ENCODE measurements around the gene PYGO1. TPM values are rescaled to one million over a fixed set of nuclear protein-coding genes. Genes with fewer than 3 reads are reported as not detected.
"Not testable (repeated sequence)": the region's sequence is repeated elsewhere in the genome, so short reads cannot be mapped to it uniquely, and the experiment has no call there.

The PYGO1 gene
- total RNA-seq, 1 experiment from 2014 or later: 0.55 TPM

DNA sequence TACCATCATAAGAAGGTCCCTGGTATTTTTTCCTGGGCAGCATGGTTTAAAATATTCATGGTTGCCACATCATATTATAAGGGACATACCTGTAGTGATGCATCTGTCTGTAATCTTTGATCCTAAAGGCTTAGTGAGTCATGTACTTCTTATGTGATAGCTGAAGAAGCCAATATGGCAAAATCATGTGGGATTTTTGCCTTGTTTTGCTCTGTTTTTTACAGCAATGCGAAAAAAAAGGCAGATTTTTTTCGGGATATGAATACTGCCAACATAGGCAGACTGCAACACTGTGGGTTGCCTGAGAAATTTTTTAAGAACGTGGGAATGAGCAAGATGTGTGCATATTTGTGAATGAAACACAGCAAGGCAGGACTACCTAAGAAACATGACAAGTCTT is 11.3 kb upstream of the PYGO1 start (continued):
- TF ChIP-seq, protein P1, sequence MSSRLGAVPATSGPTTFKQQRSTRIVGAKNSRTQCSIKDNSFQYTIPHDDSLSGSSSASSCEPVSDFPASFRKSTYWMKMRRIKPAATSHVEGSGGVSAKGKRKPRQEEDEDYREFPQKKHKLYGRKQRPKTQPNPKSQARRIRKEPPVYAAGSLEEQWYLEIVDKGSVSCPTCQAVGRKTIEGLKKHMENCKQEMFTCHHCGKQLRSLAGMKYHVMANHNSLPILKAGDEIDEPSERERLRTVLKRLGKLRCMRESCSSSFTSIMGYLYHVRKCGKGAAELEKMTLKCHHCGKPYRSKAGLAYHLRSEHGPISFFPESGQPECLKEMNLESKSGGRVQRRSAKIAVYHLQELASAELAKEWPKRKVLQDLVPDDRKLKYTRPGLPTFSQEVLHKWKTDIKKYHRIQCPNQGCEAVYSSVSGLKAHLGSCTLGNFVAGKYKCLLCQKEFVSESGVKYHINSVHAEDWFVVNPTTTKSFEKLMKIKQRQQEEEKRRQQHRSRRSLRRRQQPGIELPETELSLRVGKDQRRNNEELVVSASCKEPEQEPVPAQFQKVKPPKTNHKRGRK (CRISPR knock-in tag; IDR thresholded peaks at IDR 0.05; ENCODE audit: borderline replicate concordance): no peak
- no peak for TF ChIP-seq NFATC4 (CRISPR knock-in tag; IDR thresholded peaks at IDR 0.05)
- no peak for TF ChIP-seq RORB (CRISPR knock-in tag; IDR thresholded peaks at IDR 0.05)

DNA sequence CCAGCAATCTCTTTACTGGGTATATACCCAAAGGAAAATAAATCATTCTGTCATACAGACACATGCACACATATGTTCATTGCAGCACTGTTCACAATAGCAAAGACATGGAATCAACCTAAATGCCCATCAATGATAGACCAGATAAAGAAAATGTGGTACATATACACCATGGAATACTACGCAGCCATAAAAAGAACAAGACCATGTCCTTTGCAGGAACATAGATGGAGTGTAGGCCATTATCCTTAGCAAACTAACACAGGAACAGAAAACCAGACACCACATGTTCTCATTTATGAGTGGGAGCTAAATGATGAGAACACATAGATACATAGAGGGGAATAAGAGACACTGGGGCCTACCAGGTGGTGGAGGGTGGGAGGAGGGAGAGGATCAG is 4.9 kb upstream of the PYGO1 start:
- DNase-seq (ENCODE audit: low spot score); POLR2A ChIA-PET: not testable (repeated sequence)

DNA sequence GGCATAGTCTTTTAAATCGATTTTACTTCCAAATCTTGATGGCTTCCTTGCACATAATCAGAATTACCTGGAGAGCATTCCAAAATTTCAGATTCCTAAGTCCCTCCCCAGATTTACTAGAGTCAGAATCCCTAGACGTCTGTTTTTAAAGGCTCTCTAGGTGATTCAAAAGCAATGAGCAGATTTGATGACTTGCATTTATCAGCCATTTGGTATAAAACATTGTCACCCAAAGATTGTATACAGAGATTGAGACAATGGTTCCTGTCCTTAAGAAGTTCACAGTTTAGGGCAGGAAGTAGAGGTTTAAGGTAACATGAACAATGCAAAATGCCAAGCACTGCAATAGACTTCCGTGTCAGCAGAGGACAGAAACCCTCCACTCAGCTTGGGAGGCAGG is 2.6 kb upstream of the PYGO1 start:
- Mint-ChIP-seq H3K36me3 (peaks cover 6% of the 10 kb centered on the region; the same call in 1 of the 2 replicates), H3K9me3 (peaks cover 6% of the 10 kb centered on the region), H3K27ac (no peak overlapping the region), H3K27me3 (ENCODE audit: low read depth) (peaks cover 39% of the 10 kb centered on the region), H3K4me3 (no peak overlapping the region), H3K4me1 (peaks cover 4% of the 10 kb centered on the region)
- CTCF ChIA-PET: interaction anchor here (0.7 kb wide), 1 partner anchor 69 kb away, joined by 4 read pairs; no protein-coding TSS in a partner anchor
- TF ChIP-seq, protein P2, sequence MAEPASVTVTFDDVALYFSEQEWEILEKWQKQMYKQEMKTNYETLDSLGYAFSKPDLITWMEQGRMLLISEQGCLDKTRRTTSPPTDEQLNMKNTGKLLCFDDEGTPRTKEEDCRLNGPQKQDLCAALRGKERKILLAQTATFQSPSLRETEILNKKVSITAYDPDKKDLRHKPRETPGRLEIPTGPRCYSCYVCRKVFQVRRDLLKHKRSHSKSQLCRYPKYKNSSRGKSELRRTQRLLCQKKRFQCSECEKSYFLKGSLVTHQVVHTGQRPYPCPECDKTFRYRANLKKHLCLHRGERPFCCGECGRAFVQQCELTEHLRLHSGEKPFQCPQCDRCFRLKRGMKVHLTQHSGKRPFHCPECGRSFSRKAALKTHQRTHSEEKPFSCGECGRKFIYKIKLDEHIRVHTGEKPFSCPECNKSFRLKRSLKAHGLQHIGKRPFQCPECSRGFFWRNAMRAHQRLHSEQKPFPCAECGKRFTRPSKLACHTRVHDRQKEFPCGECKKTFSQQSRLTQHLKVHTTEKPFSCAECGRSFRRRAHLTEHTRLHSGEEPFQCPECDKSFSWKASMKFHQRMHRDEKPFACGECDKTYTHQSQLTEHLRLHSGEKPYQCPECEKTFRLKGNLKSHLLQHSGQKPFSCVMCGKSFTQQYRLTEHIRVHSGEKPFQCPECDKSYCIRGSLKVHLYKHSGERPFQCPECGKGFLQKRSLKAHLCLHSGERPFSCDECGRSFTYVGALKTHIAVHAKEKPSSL (CRISPR knock-in tag; conservative IDR thresholded peaks at IDR 0.05): no peak
- no peak for TF ChIP-seq ZBTB21 (CRISPR knock-in tag; IDR thresholded peaks at IDR 0.05; ENCODE audit: borderline replicate concordance)
- no peak for TF ChIP-seq NR3C1 (CRISPR knock-in tag; conservative IDR thresholded peaks at IDR 0.05; ENCODE audit: low read depth)
- TF ChIP-seq, protein P1 (CRISPR knock-in tag; IDR thresholded peaks at IDR 0.05; ENCODE audit: borderline replicate concordance): no peak
- TF ChIP-seq NFATC4 (CRISPR knock-in tag; IDR thresholded peaks at IDR 0.05): no peak
- no peak for TF ChIP-seq TEAD1 (CRISPR knock-in tag; IDR thresholded peaks at IDR 0.05)
- no peak for TF ChIP-seq SOX15 (CRISPR knock-in tag; IDR thresholded peaks at IDR 0.05)
- TF ChIP-seq NR1H2 (CRISPR knock-in tag; IDR thresholded peaks at IDR 0.05): no peak
- TF ChIP-seq ZNF416 (CRISPR knock-in tag; IDR thresholded peaks at IDR 0.05): no peak
- TF ChIP-seq, protein P3, sequence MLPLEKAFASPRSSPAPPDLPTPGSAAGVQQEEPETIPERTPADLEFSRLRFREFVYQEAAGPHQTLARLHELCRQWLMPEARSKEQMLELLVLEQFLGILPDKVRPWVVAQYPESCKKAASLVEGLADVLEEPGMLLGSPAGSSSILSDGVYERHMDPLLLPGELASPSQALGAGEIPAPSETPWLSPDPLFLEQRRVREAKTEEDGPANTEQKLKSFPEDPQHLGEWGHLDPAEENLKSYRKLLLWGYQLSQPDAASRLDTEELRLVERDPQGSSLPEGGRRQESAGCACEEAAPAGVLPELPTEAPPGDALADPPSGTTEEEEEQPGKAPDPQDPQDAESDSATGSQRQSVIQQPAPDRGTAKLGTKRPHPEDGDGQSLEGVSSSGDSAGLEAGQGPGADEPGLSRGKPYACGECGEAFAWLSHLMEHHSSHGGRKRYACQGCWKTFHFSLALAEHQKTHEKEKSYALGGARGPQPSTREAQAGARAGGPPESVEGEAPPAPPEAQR (CRISPR knock-in tag; IDR thresholded peaks at IDR 0.05): no peak
- TF ChIP-seq PRRX2 (CRISPR knock-in tag; IDR thresholded peaks at IDR 0.05): no peak
- no peak for TF ChIP-seq FOXJ3 (CRISPR knock-in tag; IDR thresholded peaks at IDR 0.05; ENCODE audit: borderline replicate concordance)
- no peak for TF ChIP-seq KAT7 (CRISPR knock-in tag; IDR thresholded peaks at IDR 0.05; ENCODE audit: borderline replicate concordance)
- DNase-seq (ENCODE audit: low spot score) (no peak), ATAC-seq (no peak)
- POLR2A ChIA-PET: interaction anchor here (0.7 kb wide), 1 partner anchor 281 kb away, joined by 5 read pairs; no protein-coding TSS in a partner anchor

More for the DNA sequence above, 4.9 kb upstream of the PYGO1 start:
- H3K9me3 Mint-ChIP-seq, H3K36me3 Mint-ChIP-seq, H3K27ac Mint-ChIP-seq, CTCF ChIA-PET, ATAC-seq, H3K4me3 Mint-ChIP-seq, H3K4me1 Mint-ChIP-seq: not testable (repeated sequence)
- peaks cover 39% of the 10 kb centered on the region for H3K27me3 Mint-ChIP-seq (ENCODE audit: low read depth)

DNA sequence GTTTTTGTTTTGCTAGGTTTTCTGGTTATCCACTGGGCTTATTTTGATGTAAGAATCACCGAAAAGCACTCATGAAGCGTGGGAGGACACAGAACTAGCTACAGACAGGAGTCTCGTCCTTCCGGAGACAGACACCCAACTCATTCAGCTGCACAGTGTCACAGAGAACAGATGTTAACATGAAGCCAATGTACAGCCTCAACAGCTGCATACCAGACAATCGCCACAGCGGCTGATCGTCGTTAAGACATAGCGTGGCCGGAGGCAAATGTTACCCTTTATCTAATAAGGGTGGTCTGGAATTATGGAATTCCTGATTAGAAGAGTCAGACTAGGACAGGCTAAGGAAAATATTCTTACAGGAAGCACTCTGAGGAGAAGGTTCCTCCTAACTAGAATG is 1.1 kb upstream of the PYGO1 start:
- POLR2A ChIA-PET: no interaction called here
- Mint-ChIP-seq H3K4me3 (peak overlapping the region; percentile 70), H3K27ac (no peak overlapping the region), H3K4me1 (peaks cover 4% of the 10 kb centered on the region), H3K36me3 (peaks cover 6% of the 10 kb centered on the region; the same call in 1 of the 2 replicates), H3K9me3 (peaks cover 6% of the 10 kb centered on the region), H3K27me3 (ENCODE audit: low read depth) (peaks cover 39% of the 10 kb centered on the region)
- ATAC-seq: no peak
- CTCF ChIA-PET: interaction anchor here (0.8 to 1.6 kb wide), 2 partner anchors 39 to 53 kb away, joined by 3 read pairs; no protein-coding TSS in a partner anchor
- DNase-seq (ENCODE audit: low spot score): no peak
- TF ChIP-seq NR1H2 (CRISPR knock-in tag; IDR thresholded peaks at IDR 0.05) (no peak), FOXK1 (CRISPR knock-in tag; IDR thresholded peaks at IDR 0.05) (no peak), ZNF396 (CRISPR knock-in tag; IDR thresholded peaks at IDR 0.05; ENCODE audit: borderline replicate concordance) (no peak), SMAD3 (CRISPR knock-in tag; IDR thresholded peaks at IDR 0.05; ENCODE audit: borderline replicate concordance) (no peak), ZNF416 (CRISPR knock-in tag; IDR thresholded peaks at IDR 0.05) (no peak)
- TF ChIP-seq, protein P4, sequence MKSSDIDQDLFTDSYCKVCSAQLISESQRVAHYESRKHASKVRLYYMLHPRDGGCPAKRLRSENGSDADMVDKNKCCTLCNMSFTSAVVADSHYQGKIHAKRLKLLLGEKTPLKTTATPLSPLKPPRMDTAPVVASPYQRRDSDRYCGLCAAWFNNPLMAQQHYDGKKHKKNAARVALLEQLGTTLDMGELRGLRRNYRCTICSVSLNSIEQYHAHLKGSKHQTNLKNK (CRISPR knock-in tag; IDR thresholded peaks at IDR 0.05): no peak
- TF ChIP-seq, protein P5, sequence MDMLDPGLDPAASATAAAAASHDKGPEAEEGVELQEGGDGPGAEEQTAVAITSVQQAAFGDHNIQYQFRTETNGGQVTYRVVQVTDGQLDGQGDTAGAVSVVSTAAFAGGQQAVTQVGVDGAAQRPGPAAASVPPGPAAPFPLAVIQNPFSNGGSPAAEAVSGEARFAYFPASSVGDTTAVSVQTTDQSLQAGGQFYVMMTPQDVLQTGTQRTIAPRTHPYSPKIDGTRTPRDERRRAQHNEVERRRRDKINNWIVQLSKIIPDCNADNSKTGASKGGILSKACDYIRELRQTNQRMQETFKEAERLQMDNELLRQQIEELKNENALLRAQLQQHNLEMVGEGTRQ (CRISPR knock-in tag; IDR thresholded peaks at IDR 0.05): no peak
